Upper lobe of left lung (tissue), 6 donors: ENCODE measurements around the gene OPRL1. TPM values are rescaled to one million over a fixed set of nuclear protein-coding genes. Genes with fewer than 3 reads are reported as not detected.
A peak's percentile ranks its signal among the peaks of the same experiment; 100 is the strongest.

ENCODE experiments used
- ATAC-seq, 2 donors: fragments of 200-7000 bp; cut with Tn5 transposase; one replicate each; pipeline ENCODE4 v1.9.1; 2022; ENCODE audit warnings: mild to moderate bottlenecking in 2 of 2, moderate library complexity in 2 of 2; ENCODE audit not compliant: low FRiP score in 2 of 2
- DNase-seq, 2 donors: peaks; one replicate each; pipeline ENCODE4 v3.0.0-alpha.2; 2019 to 2020
- H3K27ac ChIP-seq, 4 donors: fragments of 200-600 bp; sonication (generic); one replicate each; pipeline ENCODE4 v1.5.1; 2016 to 2019
- H3K27me3 ChIP-seq, 4 donors: fragments of 200-600 bp; sonication (generic); one replicate each; pipeline ENCODE4 v1.5.1; 2017 to 2019
- H3K36me3 ChIP-seq, 4 donors: fragments of 200-600 bp; sonication (generic); one replicate each; pipeline ENCODE4 v1.5.1; 2016 to 2019
- H3K4me1 ChIP-seq, 4 donors: fragments of 200-600 bp; sonication (generic); one replicate each; pipeline ENCODE4 v1.5.1; 2018 to 2019
- H3K4me3 ChIP-seq, 4 donors: fragments of 200-600 bp; sonication (generic); one replicate each; pipeline ENCODE4 v1.5.1; 2017 to 2019; ENCODE audit warnings: mild to moderate bottlenecking in 2 of 4, moderate library complexity in 1 of 4
- H3K9me3 ChIP-seq, 4 donors: fragments of 200-600 bp; sonication (generic); one replicate each; pipeline ENCODE4 v1.5.1; 2018 to 2019
- CTCF ChIP-seq, 6 experiments: fragments of 450-650 bp in 4 of 6; fragments of 200-600 bp in 2 of 6; sonication (generic) in 2 of 6; IDR thresholded peaks; one replicate each; pipeline ENCODE4 v1.5.1; 2016 to 2019; ENCODE audit warnings: antibody characterized with exemption in 6 of 6
- EP300 ChIP-seq, 4 donors: sonication (generic); formaldehyde crosslinking; IDR thresholded peaks; one replicate each; pipeline ENCODE4 v1.5.1; 2017; ENCODE audit warnings: antibody characterized with exemption in 4 of 4, control low read depth in 2 of 4
- POLR2A ChIP-seq, 4 donors: fragments of 450-650 bp; IDR thresholded peaks; one replicate each; pipeline ENCODE4 v1.5.1; 2016 to 2017; ENCODE audit warnings: antibody characterized with exemption in 4 of 4, mild to moderate bottlenecking in 2 of 4
- POLR2AphosphoS5 ChIP-seq, 2 donors: sonication (generic); formaldehyde crosslinking; IDR thresholded peaks; one replicate each; pipeline ENCODE4 v1.5.1; 2017; ENCODE audit warnings: antibody characterized with exemption in 2 of 2
- WGBS, 2 donors: methylation state at CpG; one replicate each; pipeline ENCODE4 v1.1.5; 2017 to 2018; 5-methylcytosine and 5-hydroxymethylcytosine counted together
- total RNA-seq, 6 donors: library from RNA; depleted of rRNA in 4 of 6; stranded (reverse); fragments of >200 nt in 4 of 6; gene quantifications; one replicate each; pipeline versions ENCODE4 v1.1.0 to v1.2.1, GENCODE V29; 2016 to 2021
- donor health status: DM: no; HTN: no; CAD: no; lungs with moderate emphysema.
- donor health status: DM: no; HTN: yes; CAD: no; lungs with severe emphysema.

OPRL1 gene
- total RNA-seq, 6 donors from 2014 or later = 1.7 to 3.1 (median 2.6) TPM

- WGBS, 2 donors = 67% methylated on average over 8 of the region's 10 CpGs; no CpG with 5 or more reads in 1 of the 2 donors
- peak in 1 of 2 donors; percentile 67 for DNase-seq
- H3K27ac ChIP-seq = peak overlapping the region; percentile 88 to 93 (median 90)
- no peak for TF ChIP-seq CTCF (IDR thresholded peaks at IDR 0.05)
- no peak for ATAC-seq
- peaks cover 34 to 81% (median 56%) of the 10 kb centered on the region in 4 donors for H3K4me1 ChIP-seq
- H3K4me3 ChIP-seq = no peak overlapping the region
- peaks cover 0 to 9% (median 3%) of the 10 kb centered on the region in 4 donors for H3K36me3 ChIP-seq
- no peaks in the 10 kb centered on the region for H3K9me3 ChIP-seq
- H3K27me3 ChIP-seq = peaks cover 0 to 30% (median 13%) of the 10 kb centered on the region in 4 donors
Observed at GRCh38 chr20:64052326-64052722, 27.6 kb upstream of the OPRL1 start.

DNA sequence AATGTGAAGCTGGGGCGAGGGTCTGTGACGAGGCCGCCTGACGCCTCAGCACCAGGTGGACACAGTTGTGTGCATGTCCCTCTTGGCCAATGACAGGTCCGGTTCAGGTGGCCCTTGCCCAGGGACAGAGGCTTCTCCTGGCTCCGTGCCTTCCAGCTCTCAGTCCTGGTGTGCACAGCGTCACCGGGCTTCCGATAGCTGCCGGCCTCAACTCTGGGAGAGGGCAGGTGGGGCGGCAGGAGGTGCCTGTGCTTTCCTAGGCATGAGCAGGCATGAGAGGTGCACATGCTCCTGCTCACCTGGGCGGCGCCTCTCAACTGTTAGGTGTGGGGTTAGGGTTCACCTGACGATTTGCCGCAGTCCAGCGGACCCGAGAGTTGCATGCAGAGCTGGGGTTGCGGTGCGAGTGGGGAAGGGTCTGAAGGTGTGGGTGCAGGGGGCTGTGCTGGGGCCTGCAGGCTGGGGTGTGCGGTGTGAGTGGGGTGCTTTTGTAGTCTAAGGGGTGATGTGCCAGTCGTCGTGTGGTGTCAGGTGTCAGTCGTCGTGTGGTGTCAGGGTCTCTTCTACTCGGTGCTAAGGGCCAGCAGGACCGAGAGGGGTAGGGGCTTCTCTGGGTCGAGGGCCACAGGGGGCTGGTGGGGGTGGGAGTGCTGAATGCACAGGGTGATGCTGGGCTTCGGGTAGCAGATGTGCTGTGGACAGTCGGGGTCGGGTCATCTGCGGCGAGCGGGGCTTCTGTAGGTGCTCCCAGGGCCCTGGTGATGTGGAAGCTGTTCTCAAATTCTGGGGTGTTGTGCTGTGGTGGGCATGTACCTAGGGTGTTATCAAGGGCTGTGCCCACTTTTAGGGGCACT lies 26.7 kb upstream of the OPRL1 start:
- peak overlapping the region in 2 of 4 donors; percentile 13 to 14 for H3K4me3 ChIP-seq
- no peaks in the 10 kb centered on the region for H3K9me3 ChIP-seq
- no peaks in the 10 kb centered on the region for H3K36me3 ChIP-seq
- H3K4me1 ChIP-seq = peaks cover 38 to 85% (median 65%) of the 10 kb centered on the region in 4 donors
- no peak for ATAC-seq
- no peak for DNase-seq
- 74 to 77% methylated on average over 8 to 33 of the region's 33 CpGs for WGBS, 2 donors
- peak overlapping the region; percentile 88 to 93 (median 90) for H3K27ac ChIP-seq
- H3K27me3 ChIP-seq = peaks cover 0 to 24% (median 10%) of the 10 kb centered on the region in 4 donors
- TF ChIP-seq POLR2A (IDR thresholded peaks at IDR 0.05) (no peak), EP300 (IDR thresholded peaks at IDR 0.05) (no peak), POLR2AphosphoS5 (IDR thresholded peaks at IDR 0.05) (no peak), CTCF (IDR thresholded peaks at IDR 0.05) (no peak)

DNA sequence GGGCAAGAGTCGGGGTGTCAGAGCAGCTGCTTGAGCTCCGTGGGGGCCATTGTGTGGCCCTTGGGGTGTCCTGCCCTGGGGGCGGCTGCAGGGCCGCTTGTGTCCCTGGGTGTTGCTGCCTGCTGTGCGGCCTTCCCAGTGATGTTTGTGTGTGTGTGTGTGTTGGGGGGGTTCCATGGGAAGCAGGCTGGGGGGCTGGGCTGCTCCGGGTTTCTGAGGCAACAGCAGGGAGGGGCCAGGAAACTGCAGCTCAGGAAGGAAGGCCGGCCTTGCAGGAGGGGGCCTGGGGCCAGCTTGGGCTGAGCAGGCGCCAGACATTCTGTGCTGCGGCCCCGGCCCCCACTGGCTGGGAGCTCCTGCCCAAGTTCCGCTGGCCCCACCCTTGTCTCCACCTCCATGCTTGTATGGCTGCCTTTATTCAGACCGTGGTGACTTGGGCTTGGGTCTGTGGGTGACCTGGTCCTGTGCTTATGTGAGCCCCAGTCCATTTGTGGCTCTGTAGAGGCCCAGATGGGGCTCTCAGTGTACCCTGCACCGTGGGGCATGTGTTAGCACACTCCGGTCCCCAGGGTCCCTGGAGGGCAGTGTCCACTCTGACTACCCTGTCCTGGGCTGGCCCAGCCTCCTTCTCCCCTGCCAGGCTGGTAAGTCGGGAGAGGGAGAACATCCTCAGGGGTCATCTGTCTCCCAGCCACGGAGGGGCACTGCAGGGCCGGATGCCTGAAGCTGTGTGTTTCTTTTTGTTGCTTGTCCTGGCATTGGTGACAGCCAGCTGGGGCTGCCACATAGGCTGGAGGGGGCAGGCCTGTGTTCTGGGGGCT lies 25.8 kb upstream of the OPRL1 start:
- 14 to 24% methylated on average over 8 to 16 of the region's 17 CpGs for WGBS, 2 donors
- peak in 2 of 4 donors; percentile 28 to 52 for TF ChIP-seq EP300 (IDR thresholded peaks at IDR 0.05)
- peak; percentile 35 to 44 for TF ChIP-seq POLR2AphosphoS5 (IDR thresholded peaks at IDR 0.05)
- TF ChIP-seq POLR2A (IDR thresholded peaks at IDR 0.05) = peak in 2 of 4 donors; percentile 13 to 40
- TF ChIP-seq CTCF (IDR thresholded peaks at IDR 0.05) = peak in 3 of 6 experiments; percentile 10 to 50 (median 33)
- ATAC-seq = peak in 1 of 2 donors; percentile 2
- peak in 1 of 2 donors; percentile 50 for DNase-seq
- Histone ChIP-seq H3K27me3 (peaks cover 0 to 16% (median 6%) of the 10 kb centered on the region in 4 donors), H3K27ac (peak overlapping the region; percentile 88 to 93 (median 90)), H3K4me3 (peak overlapping the region in 3 of 4 donors; percentile 14 to 18 (median 14)), H3K4me1 (peaks cover 43 to 78% (median 64%) of the 10 kb centered on the region in 4 donors), H3K9me3 (no peaks in the 10 kb centered on the region), H3K36me3 (no peaks in the 10 kb centered on the region)

GRCh38 chr20:64055396-64055892 lies 24.4 kb upstream of the OPRL1 start:
- Histone ChIP-seq H3K36me3 (no peaks in the 10 kb centered on the region), H3K27me3 (peaks cover 0 to 9% (median under 1%) of the 10 kb centered on the region in 4 donors), H3K4me3 (no peak overlapping the region), H3K4me1 (peaks cover 35 to 68% (median 54%) of the 10 kb centered on the region in 4 donors), H3K9me3 (no peaks in the 10 kb centered on the region), H3K27ac (peak overlapping the region; percentile 85 to 93 (median 90))
- no peak for TF ChIP-seq EP300 (IDR thresholded peaks at IDR 0.05)
- no peak for TF ChIP-seq CTCF (IDR thresholded peaks at IDR 0.05)
- TF ChIP-seq POLR2AphosphoS5 (IDR thresholded peaks at IDR 0.05) = no peak
- no peak for TF ChIP-seq POLR2A (IDR thresholded peaks at IDR 0.05)
- no peak for DNase-seq
- 51 to 57% methylated on average over 5 to 8 of the region's 9 CpGs for WGBS, 2 donors
- ATAC-seq = no peak
